ENCODE results near the gene TRPM2. TPM values are rescaled to one million over a fixed set of nuclear protein-coding genes. Genes with fewer than 3 reads are reported as not detected.

TRPM2 gene
- total RNA-seq, 4 donors from 2014 or later, result 1.6 to 3.5 (median 2.7) TPM

DNA sequence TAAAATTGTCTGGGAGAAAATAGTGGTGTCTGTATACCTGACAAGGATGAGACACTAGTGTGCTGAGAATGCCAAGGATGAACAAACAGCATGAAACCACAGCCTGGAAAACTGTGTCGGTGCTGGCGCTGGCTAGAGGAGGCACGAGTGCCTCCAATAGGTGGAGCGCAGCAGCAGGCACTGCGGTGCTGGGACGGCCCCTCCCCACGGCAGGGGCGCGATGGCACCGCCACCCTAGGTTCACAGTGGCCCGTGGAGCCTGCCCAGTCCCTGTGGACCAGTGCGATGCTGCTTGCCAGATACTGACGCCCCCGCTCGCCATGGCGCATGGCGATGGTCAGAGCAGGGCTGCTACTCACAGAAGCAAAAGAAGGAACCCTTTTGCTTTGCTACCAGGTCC is 21.0 kb upstream of the TRPM2 start:
- no peak overlapping the region for H3K4me3 ChIP-seq
- H3K36me3 ChIP-seq, result peaks cover 0 to 78% (median 64%) of the 10 kb centered on the region in 4 donors
- WGBS, result 90% methylated on average over 15 of the region's 17 CpGs
- no peak for DNase-seq (ENCODE audit: extremely low spot score)
- no peaks in the 10 kb centered on the region for H3K27me3 ChIP-seq
- peaks cover 0 to 8% (median 2%) of the 10 kb centered on the region in 4 donors for H3K4me1 ChIP-seq
- intact Hi-C loops (cut with DNase I), result no loop called here
- TF ChIP-seq POLR2A (IDR thresholded peaks at IDR 0.05; ENCODE audit: low read depth) (no peak), EP300 (IDR thresholded peaks at IDR 0.05) (no peak), POLR2AphosphoS5 (IDR thresholded peaks at IDR 0.05) (no peak)
- TF ChIP-seq, protein P1, sequence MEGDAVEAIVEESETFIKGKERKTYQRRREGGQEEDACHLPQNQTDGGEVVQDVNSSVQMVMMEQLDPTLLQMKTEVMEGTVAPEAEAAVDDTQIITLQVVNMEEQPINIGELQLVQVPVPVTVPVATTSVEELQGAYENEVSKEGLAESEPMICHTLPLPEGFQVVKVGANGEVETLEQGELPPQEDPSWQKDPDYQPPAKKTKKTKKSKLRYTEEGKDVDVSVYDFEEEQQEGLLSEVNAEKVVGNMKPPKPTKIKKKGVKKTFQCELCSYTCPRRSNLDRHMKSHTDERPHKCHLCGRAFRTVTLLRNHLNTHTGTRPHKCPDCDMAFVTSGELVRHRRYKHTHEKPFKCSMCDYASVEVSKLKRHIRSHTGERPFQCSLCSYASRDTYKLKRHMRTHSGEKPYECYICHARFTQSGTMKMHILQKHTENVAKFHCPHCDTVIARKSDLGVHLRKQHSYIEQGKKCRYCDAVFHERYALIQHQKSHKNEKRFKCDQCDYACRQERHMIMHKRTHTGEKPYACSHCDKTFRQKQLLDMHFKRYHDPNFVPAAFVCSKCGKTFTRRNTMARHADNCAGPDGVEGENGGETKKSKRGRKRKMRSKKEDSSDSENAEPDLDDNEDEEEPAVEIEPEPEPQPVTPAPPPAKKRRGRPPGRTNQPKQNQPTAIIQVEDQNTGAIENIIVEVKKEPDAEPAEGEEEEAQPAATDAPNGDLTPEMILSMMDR (IDR thresholded peaks at IDR 0.05), result no peak
- no peaks in the 10 kb centered on the region for H3K9me3 ChIP-seq
- H3K27ac ChIP-seq (replicated peaks in 1 of 4), result no peak overlapping the region

- WGBS, result 93% methylated on average over 11 of the region's 22 CpGs
- DNase-seq (ENCODE audit: extremely low spot score), result no peak
- H3K4me3 ChIP-seq, result no peak overlapping the region
- H3K9me3 ChIP-seq, result no peaks in the 10 kb centered on the region
- peaks cover 0 to 14% (median 6%) of the 10 kb centered on the region in 4 donors for H3K4me1 ChIP-seq
- TF ChIP-seq POLR2A (IDR thresholded peaks at IDR 0.05; ENCODE audit: low read depth), result no peak
- TF ChIP-seq, protein P1 (IDR thresholded peaks at IDR 0.05), result no peak
- no peak for TF ChIP-seq POLR2AphosphoS5 (IDR thresholded peaks at IDR 0.05)
- no peak for TF ChIP-seq EP300 (IDR thresholded peaks at IDR 0.05)
- peaks cover 0 to 73% (median 59%) of the 10 kb centered on the region in 4 donors for H3K36me3 ChIP-seq
- intact Hi-C loops (cut with DNase I), result no loop called here
- no peak overlapping the region for H3K27ac ChIP-seq (replicated peaks in 1 of 4)
- H3K27me3 ChIP-seq, result no peaks in the 10 kb centered on the region
Observed at GRCh38 chr21:44332965-44333364, 20.5 kb upstream of the TRPM2 start.

DNA sequence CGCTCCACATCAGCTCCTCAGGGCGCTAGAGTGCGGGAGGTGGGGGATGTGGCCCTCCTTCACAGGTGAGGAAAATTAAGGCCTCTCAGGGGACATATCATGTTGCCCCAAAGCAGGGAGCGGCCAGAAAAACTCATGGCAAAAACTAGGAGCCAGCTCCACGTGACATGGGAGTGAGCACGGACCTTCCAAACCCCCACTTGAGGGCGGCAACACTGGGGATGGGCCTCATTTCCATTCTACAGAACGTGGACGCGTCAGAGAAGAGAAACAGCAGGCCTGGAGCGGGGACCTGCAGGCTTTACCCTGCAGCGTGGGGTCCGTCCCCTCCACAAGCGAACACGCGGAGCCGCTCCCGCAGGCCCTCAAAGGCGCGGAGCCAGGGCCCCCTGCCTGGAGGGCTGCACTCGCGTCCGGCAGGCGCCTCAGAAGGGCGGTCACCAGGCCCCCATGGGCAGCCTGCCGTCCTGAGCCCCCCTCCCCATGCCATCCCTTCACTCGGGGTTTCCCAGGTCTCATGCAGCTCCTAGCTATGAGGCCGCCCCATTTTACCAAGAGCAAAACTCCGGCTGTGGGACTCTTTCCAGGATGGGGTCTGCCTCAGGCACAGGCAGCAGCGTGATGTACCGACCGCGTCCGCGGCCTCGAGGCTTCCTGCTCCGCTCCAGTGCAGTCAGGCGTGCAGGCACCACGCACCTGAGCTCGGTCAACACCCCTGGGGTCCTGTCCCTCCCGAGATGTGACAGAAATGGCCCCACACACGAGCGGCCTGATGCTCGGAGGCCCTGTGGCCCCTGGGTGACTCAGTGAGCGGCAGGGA is 19.7 kb upstream of the TRPM2 start:
- Histone ChIP-seq H3K27me3 (no peaks in the 10 kb centered on the region), H3K4me1 (peaks cover 5 to 20% (median 12%) of the 10 kb centered on the region in 4 donors), H3K9me3 (no peaks in the 10 kb centered on the region), H3K4me3 (no peak overlapping the region), H3K36me3 (peaks cover 0 to 67% (median 56%) of the 10 kb centered on the region in 4 donors), H3K27ac (replicated peaks in 1 of 4) (no peak overlapping the region)
- TF ChIP-seq POLR2AphosphoS5 (IDR thresholded peaks at IDR 0.05) (no peak), POLR2A (IDR thresholded peaks at IDR 0.05; ENCODE audit: low read depth) (no peak), EP300 (IDR thresholded peaks at IDR 0.05) (no peak)
- TF ChIP-seq, protein P1 (IDR thresholded peaks at IDR 0.05), result no peak
- WGBS, result 76% methylated on average over 24 of the region's 45 CpGs
- intact Hi-C loops (cut with DNase I), result no loop called here
- no peak for DNase-seq (ENCODE audit: extremely low spot score)

- Histone ChIP-seq H3K4me1 (peaks cover 5 to 20% (median 13%) of the 10 kb centered on the region in 4 donors), H3K9me3 (no peaks in the 10 kb centered on the region), H3K27me3 (no peaks in the 10 kb centered on the region), H3K27ac (replicated peaks in 1 of 4) (no peak overlapping the region), H3K36me3 (peaks cover 0 to 65% (median 56%) of the 10 kb centered on the region in 4 donors), H3K4me3 (no peak overlapping the region)
- DNase-seq (ENCODE audit: extremely low spot score), result no peak
- TF ChIP-seq EP300 (IDR thresholded peaks at IDR 0.05) (no peak), POLR2A (IDR thresholded peaks at IDR 0.05; ENCODE audit: low read depth) (no peak), POLR2AphosphoS5 (IDR thresholded peaks at IDR 0.05) (no peak)
- TF ChIP-seq, protein P1 (IDR thresholded peaks at IDR 0.05), result no peak
- intact Hi-C loops (cut with DNase I), result loop anchor here (5.0 kb wide), 1 partner anchor 123 kb away; the partner anchor contains the start of gene LRRC3
- WGBS, result 93% methylated on average over 22 of the region's 26 CpGs
Observed at GRCh38 chr21:44334329-44335030, 18.9 kb upstream of the TRPM2 start.
